ENCODE results near the gene LCE1C.

LCE1C gene

GRCh38 chr1:152811671-152812070 lies 5.2 kb upstream of the LCE1C start, which contains the start of gene LCE1B:
Gene LCE1B, plus strand, starts transcription at chr1:152811971. Its CDS starts 476 bp downstream, at chr1:152812447.
- no peaks in the 10 kb centered on the region for H3K36me3 ChIP-seq (replicated peaks in 1 of 2; ENCODE audit: control insufficient read depth in 2 of 2, insufficient read depth in 2 of 2, low read length in 2 of 2)
- no peak within 1 kb of the TSS for H2BK12ac ChIP-seq (ENCODE audit: low read length)
- no peak within 1 kb of the TSS for H3K14ac ChIP-seq (ENCODE audit: low read length)
- no peak within 1 kb of the TSS for H2AFZ ChIP-seq (ENCODE audit: low read length)
- no CpG with 5 or more reads among the region's 2 CpGs for WGBS, 2 donors (ENCODE audit: extremely low coverage in 2 of 2, insufficient read length in 2 of 2, insufficient replicate concordance in 1 of 2)
- H2BK15ac ChIP-seq (ENCODE audit: low read length): no peak within 1 kb of the TSS
- no peak within 1 kb of the TSS for H3K18ac ChIP-seq (ENCODE audit: low read length)
- H3K4me1 ChIP-seq (ENCODE audit: control insufficient read depth in 2 of 2, insufficient read depth in 1 of 2, low read depth in 1 of 2, low read length in 2 of 2): no peaks in the 10 kb centered on the region
- no peak within 1 kb of the TSS for H2BK120ac ChIP-seq (ENCODE audit: low read depth, low read length)
- no peak within 1 kb of the TSS for H3K4me3 ChIP-seq (ENCODE audit: low read length in 2 of 2)
- H3K23ac ChIP-seq (ENCODE audit: low read depth, low read length, poor library complexity): no peak within 1 kb of the TSS
- H3K27ac ChIP-seq (replicated peaks; ENCODE audit: low read length): no peak within 1 kb of the TSS
- H3K4me2 ChIP-seq (ENCODE audit: insufficient read depth, low read length, poor library complexity, severe bottlenecking): no peak within 1 kb of the TSS
- no peak within 1 kb of the TSS for H3K9ac ChIP-seq (ENCODE audit: low read depth, low read length, poor library complexity)
- no peaks in the 10 kb centered on the region for H3K79me1 ChIP-seq (ENCODE audit: low read depth, low read length)
- H3K4ac ChIP-seq (ENCODE audit: low read length): no peak within 1 kb of the TSS
- DNase-seq (ENCODE audit: low spot score): no peak
- no peak within 1 kb of the TSS for H4K91ac ChIP-seq (ENCODE audit: low read depth, low read length, poor library complexity)
- H3K27me3 ChIP-seq (ENCODE audit: control insufficient read depth in 3 of 3, insufficient read depth in 3 of 3, low read depth in 1 of 3, low read length in 3 of 3): no peaks in the 10 kb centered on the region
- H3K9me3 ChIP-seq (replicated peaks in 1 of 2; ENCODE audit: control insufficient read depth in 2 of 2, insufficient read depth in 1 of 2, low read depth in 1 of 2, low read length in 2 of 2): peaks cover 0 to 4% of the 10 kb centered on the region in 2 donors
- no peak within 1 kb of the TSS for H2BK5ac ChIP-seq (ENCODE audit: low read length)
- H4K8ac ChIP-seq (ENCODE audit: low read depth, low read length): no peak within 1 kb of the TSS
- no peak within 1 kb of the TSS for H2AK5ac ChIP-seq (ENCODE audit: low read depth, low read length)

- H3K4me3 ChIP-seq (ENCODE audit: low read length in 2 of 2): no peak overlapping the region
- H3K36me3 ChIP-seq (replicated peaks in 1 of 2; ENCODE audit: control insufficient read depth in 2 of 2, insufficient read depth in 2 of 2, low read length in 2 of 2): no peaks in the 10 kb centered on the region
- no peak overlapping the region for H2BK15ac ChIP-seq (ENCODE audit: low read length)
- H3K4me1 ChIP-seq (ENCODE audit: control insufficient read depth in 2 of 2, insufficient read depth in 1 of 2, low read depth in 1 of 2, low read length in 2 of 2): no peaks in the 10 kb centered on the region
- no peak overlapping the region for H2BK120ac ChIP-seq (ENCODE audit: low read depth, low read length)
- no peak overlapping the region for H4K8ac ChIP-seq (ENCODE audit: low read depth, low read length)
- no peak overlapping the region for H3K4ac ChIP-seq (ENCODE audit: low read length)
- peaks cover 0 to 8% of the 10 kb centered on the region in 2 donors for H3K9me3 ChIP-seq (replicated peaks in 1 of 2; ENCODE audit: control insufficient read depth in 2 of 2, insufficient read depth in 1 of 2, low read depth in 1 of 2, low read length in 2 of 2)
- no peak overlapping the region for H2BK12ac ChIP-seq (ENCODE audit: low read length)
- no peak overlapping the region for H2AK5ac ChIP-seq (ENCODE audit: low read depth, low read length)
- no peaks in the 10 kb centered on the region for H3K79me1 ChIP-seq (ENCODE audit: low read depth, low read length)
- H2BK5ac ChIP-seq (ENCODE audit: low read length): no peak overlapping the region
- H4K91ac ChIP-seq (ENCODE audit: low read depth, low read length, poor library complexity): no peak overlapping the region
- no peak overlapping the region for H3K18ac ChIP-seq (ENCODE audit: low read length)
- no peak for DNase-seq (ENCODE audit: low spot score)
- H2AFZ ChIP-seq (ENCODE audit: low read length): no peak overlapping the region
- peaks cover 0 to 2% (median 0%) of the 10 kb centered on the region in 3 experiments for H3K27me3 ChIP-seq (ENCODE audit: control insufficient read depth in 3 of 3, insufficient read depth in 3 of 3, low read depth in 1 of 3, low read length in 3 of 3)
- no peak overlapping the region for H3K23ac ChIP-seq (ENCODE audit: low read depth, low read length, poor library complexity)
- WGBS, 2 donors (ENCODE audit: extremely low coverage in 2 of 2, insufficient read length in 2 of 2, insufficient replicate concordance in 1 of 2): no CpG with 5 or more reads among the region's 2 CpGs
- no peak overlapping the region for H3K4me2 ChIP-seq (ENCODE audit: insufficient read depth, low read length, poor library complexity, severe bottlenecking)
- H3K27ac ChIP-seq (replicated peaks; ENCODE audit: low read length): no peak overlapping the region
- H3K14ac ChIP-seq (ENCODE audit: low read length): no peak overlapping the region
- no peak overlapping the region for H3K9ac ChIP-seq (ENCODE audit: low read depth, low read length, poor library complexity)
Measured at GRCh38 chr1:152811050-152811449, 4.6 kb upstream of the LCE1C start.

GRCh38 chr1:152801333-152801732 lies 5.1 kb downstream of the LCE1C start:
- H3K9me3 ChIP-seq (replicated peaks in 1 of 2; ENCODE audit: control insufficient read depth in 2 of 2, insufficient read depth in 1 of 2, low read depth in 1 of 2, low read length in 2 of 2): peaks cover 0 to 17% of the 10 kb centered on the region in 2 donors
- H4K91ac ChIP-seq (ENCODE audit: low read depth, low read length, poor library complexity): no peak overlapping the region
- no peak overlapping the region for H3K4ac ChIP-seq (ENCODE audit: low read length)
- no peak overlapping the region for H2BK15ac ChIP-seq (ENCODE audit: low read length)
- H3K27ac ChIP-seq (replicated peaks; ENCODE audit: low read length): no peak overlapping the region
- no peak overlapping the region for H2AFZ ChIP-seq (ENCODE audit: low read length)
- no peaks in the 10 kb centered on the region for H3K36me3 ChIP-seq (replicated peaks in 1 of 2; ENCODE audit: control insufficient read depth in 2 of 2, insufficient read depth in 2 of 2, low read length in 2 of 2)
- WGBS, 2 donors (ENCODE audit: extremely low coverage in 2 of 2, insufficient read length in 2 of 2, insufficient replicate concordance in 1 of 2): no CpG with 5 or more reads among the region's 1 CpG
- H3K23ac ChIP-seq (ENCODE audit: low read depth, low read length, poor library complexity): no peak overlapping the region
- DNase-seq (ENCODE audit: low spot score): no peak
- no peak overlapping the region for H3K9ac ChIP-seq (ENCODE audit: low read depth, low read length, poor library complexity)
- H3K14ac ChIP-seq (ENCODE audit: low read length): no peak overlapping the region
- no peaks in the 10 kb centered on the region for H3K79me1 ChIP-seq (ENCODE audit: low read depth, low read length)
- no peak overlapping the region for H4K8ac ChIP-seq (ENCODE audit: low read depth, low read length)
- no peak overlapping the region for H3K4me2 ChIP-seq (ENCODE audit: insufficient read depth, low read length, poor library complexity, severe bottlenecking)
- H2AK5ac ChIP-seq (ENCODE audit: low read depth, low read length): no peak overlapping the region
- no peaks in the 10 kb centered on the region for H3K4me1 ChIP-seq (ENCODE audit: control insufficient read depth in 2 of 2, insufficient read depth in 1 of 2, low read depth in 1 of 2, low read length in 2 of 2)
- H2BK12ac ChIP-seq (ENCODE audit: low read length): no peak overlapping the region
- no peak overlapping the region for H3K18ac ChIP-seq (ENCODE audit: low read length)
- H2BK5ac ChIP-seq (ENCODE audit: low read length): no peak overlapping the region
- no peaks in the 10 kb centered on the region for H3K27me3 ChIP-seq (ENCODE audit: control insufficient read depth in 3 of 3, insufficient read depth in 3 of 3, low read depth in 1 of 3, low read length in 3 of 3)
- H3K4me3 ChIP-seq (ENCODE audit: low read length in 2 of 2): no peak overlapping the region
- no peak overlapping the region for H2BK120ac ChIP-seq (ENCODE audit: low read depth, low read length)

- H4K91ac ChIP-seq (ENCODE audit: low read depth, low read length, poor library complexity): no peak within 1 kb of the TSS
- H3K27ac ChIP-seq (replicated peaks; ENCODE audit: low read length): no peak within 1 kb of the TSS
- H3K27me3 ChIP-seq (ENCODE audit: control insufficient read depth in 3 of 3, insufficient read depth in 3 of 3, low read depth in 1 of 3, low read length in 3 of 3): no peaks in the 10 kb centered on the region
- H3K36me3 ChIP-seq (replicated peaks in 1 of 2; ENCODE audit: control insufficient read depth in 2 of 2, insufficient read depth in 2 of 2, low read length in 2 of 2): no peaks in the 10 kb centered on the region
- H3K9ac ChIP-seq (ENCODE audit: low read depth, low read length, poor library complexity): no peak within 1 kb of the TSS
- H3K79me1 ChIP-seq (ENCODE audit: low read depth, low read length): no peaks in the 10 kb centered on the region
- no peak within 1 kb of the TSS for H3K4me3 ChIP-seq (ENCODE audit: low read length in 2 of 2)
- H3K18ac ChIP-seq (ENCODE audit: low read length): no peak within 1 kb of the TSS
- H3K14ac ChIP-seq (ENCODE audit: low read length): no peak within 1 kb of the TSS
- H2AFZ ChIP-seq (ENCODE audit: low read length): no peak within 1 kb of the TSS
- no peak within 1 kb of the TSS for H3K4ac ChIP-seq (ENCODE audit: low read length)
- H3K4me1 ChIP-seq (ENCODE audit: control insufficient read depth in 2 of 2, insufficient read depth in 1 of 2, low read depth in 1 of 2, low read length in 2 of 2): no peaks in the 10 kb centered on the region
- H3K23ac ChIP-seq (ENCODE audit: low read depth, low read length, poor library complexity): no peak within 1 kb of the TSS
- no peak within 1 kb of the TSS for H2AK5ac ChIP-seq (ENCODE audit: low read depth, low read length)
- no peak within 1 kb of the TSS for H2BK12ac ChIP-seq (ENCODE audit: low read length)
- peaks cover 0 to 3% of the 10 kb centered on the region in 2 donors for H3K9me3 ChIP-seq (replicated peaks in 1 of 2; ENCODE audit: control insufficient read depth in 2 of 2, insufficient read depth in 1 of 2, low read depth in 1 of 2, low read length in 2 of 2)
- no peak within 1 kb of the TSS for H4K8ac ChIP-seq (ENCODE audit: low read depth, low read length)
- no peak within 1 kb of the TSS for H2BK5ac ChIP-seq (ENCODE audit: low read length)
- H2BK15ac ChIP-seq (ENCODE audit: low read length): no peak within 1 kb of the TSS
- no peak for DNase-seq (ENCODE audit: low spot score)
- H2BK120ac ChIP-seq (ENCODE audit: low read depth, low read length): no peak within 1 kb of the TSS
- WGBS, 2 donors (ENCODE audit: extremely low coverage in 2 of 2, insufficient read length in 2 of 2, insufficient replicate concordance in 1 of 2): no CpG with 5 or more reads among the region's 3 CpGs
- no peak within 1 kb of the TSS for H3K4me2 ChIP-seq (ENCODE audit: insufficient read depth, low read length, poor library complexity, severe bottlenecking)
Measured at GRCh38 chr1:152796421-152796820, 10.0 kb downstream of the LCE1C start, which contains the start of gene LCE1D. Gene LCE1D, plus strand, starts transcription at chr1:152796721. Its CDS starts 1,074 bp downstream, at chr1:152797795.

Data from neuronal stem cell (in vitro differentiated cells).